HepG2 (cell line): ENCODE data around the gene DYNC2H1. TPM values are rescaled to one million over a fixed set of nuclear protein-coding genes. Genes with fewer than 3 reads are reported as not detected.

Experiments
- ATAC-seq: fragments of 200-7000 bp; cut with Tn5 transposase; 3 replicates; pipeline ENCODE4 v1.9.1; 2020; ENCODE audit warnings: mild to moderate bottlenecking, moderate library complexity
- BruUV-seq: library from RNA; stranded (reverse); fragments of 400-500 nt; replicated peaks from 2 replicates; lab custom pipeline; 2021; lab: Mats Ljungman, UMichigan
- CTCF ChIA-PET: fragments of 300-600 bp; formaldehyde crosslinking; extraction: SDS; loops from one replicate; lab custom pipeline; 2021; ENCODE audit warnings: low total read pairs, inconsistent platforms, low intra/inter-chr PET ratio; lab: Yijun Ruan, JAX
- POLR2A ChIA-PET: fragments of 350-600 bp; sonication (Branson Sonifier 250); formaldehyde crosslinking; loops from one replicate; lab custom pipeline; 2020; ENCODE audit warnings: antibody characterized with exemption, inconsistent platforms; lab: Yijun Ruan, JAX
- DNase-seq: peaks from one replicate; pipeline ENCODE4 v3.0.0-alpha.2; 2015; ENCODE audit warnings: low spot score
- FAIRE-seq: peaks from 3 replicates; lab custom pipeline; 2011; peaks lifted over from hg19 to GRCh38; lab: Jason Lieb, UNC
- H2AFZ ChIP-seq: one replicate; pipeline ENCODE4 v1.6.1; 2011; ENCODE audit warnings: low read length, inconsistent platforms
- H3K27ac ChIP-seq: fragments of 300-600 bp; 3 replicates; pipeline ENCODE4 v1.8.0; 2011; ENCODE audit warnings: mixed run types, mild to moderate bottlenecking, mixed read lengths, low read length, inconsistent platforms; ENCODE audit not compliant: insufficient read depth; ENCODE audit errors: extremely low read length
- H3K27me3 ChIP-seq, 2 experiments: fragments of 200-600 bp in 1 of 2; 2 replicates in 1 of 2; 3 replicates in 1 of 2; pipeline versions ENCODE4 v1.6.0 to v1.8.0; 2011; ENCODE audit warnings: low read length in 2 of 2, mild to moderate bottlenecking in 2 of 2, moderate library complexity in 2 of 2, inconsistent platforms in 1 of 2; ENCODE audit not compliant: insufficient read depth in 2 of 2, control insufficient read depth in 1 of 2
- H3K36me3 ChIP-seq, 2 experiments: fragments of 200-600 bp in 1 of 2; replicated peaks in 1 of 2; 2 replicates in 1 of 2; 3 replicates in 1 of 2; pipeline versions ENCODE4 v1.5.1 to v1.8.0; 2011; ENCODE audit warnings: low read length in 2 of 2, inconsistent platforms in 1 of 2; ENCODE audit not compliant: insufficient read depth in 2 of 2, control insufficient read depth in 1 of 2
- H3K4me1 ChIP-seq: 2 replicates; pipeline ENCODE4 v1.5.1; 2012; ENCODE audit warnings: low read length, inconsistent platforms; ENCODE audit not compliant: insufficient read depth
- H3K4me2 ChIP-seq: 2 replicates; pipeline ENCODE4 v1.6.0; 2011; ENCODE audit warnings: low read depth, low read length, inconsistent platforms
- H3K4me3 ChIP-seq, 3 experiments: fragments of 200-600 bp in 1 of 3; sonication (generic), shearing (Covaris generic) in 1 of 3; replicated peaks in 1 of 3; 2 replicates each; pipeline ENCODE4 v1.5.1; 2011 to 2016; ENCODE audit warnings: low read length in 3 of 3, inconsistent platforms in 2 of 3, low read depth in 2 of 3, mild to moderate bottlenecking in 2 of 3, control low read depth in 1 of 3, mixed read lengths in 1 of 3; ENCODE audit not compliant: insufficient read depth in 1 of 3
- H3K79me2 ChIP-seq: one replicate; pipeline ENCODE4 v1.6.1; 2011; ENCODE audit warnings: low read length, inconsistent platforms; ENCODE audit not compliant: insufficient read depth
- H3K9ac ChIP-seq: 2 replicates; pipeline ENCODE4 v1.6.0; 2011; ENCODE audit warnings: mild to moderate bottlenecking, low read depth, low read length, inconsistent platforms; ENCODE audit not compliant: insufficient read depth
- H3K9me3 ChIP-seq: 2 replicates; pipeline ENCODE4 v1.5.1; 2012; ENCODE audit warnings: mild to moderate bottlenecking, low read length
- H4K20me1 ChIP-seq: 2 replicates; pipeline ENCODE4 v1.6.0; 2011; ENCODE audit warnings: inconsistent platforms, mild to moderate bottlenecking, low read length, moderate library complexity; ENCODE audit not compliant: insufficient read depth
- ERF ChIP-seq: IDR thresholded peaks from 2 replicates; pipeline ENCODE4 v1.6.1; 2018; ENCODE audit warnings: missing biosample characterization, missing genetic modification reagents
- MZF1 ChIP-seq: sonication (generic); formaldehyde crosslinking; IDR thresholded peaks from 2 replicates; pipeline ENCODE4 v1.8.1; 2023; ENCODE audit warnings: mild to moderate bottlenecking, missing genetic modification reagents, borderline replicate concordance
- NFIC ChIP-seq: IDR thresholded peaks from 2 replicates; pipeline ENCODE4 v1.6.1; 2012; ENCODE audit warnings: mild to moderate bottlenecking, low read length, inconsistent platforms
- RFX3 ChIP-seq: IDR thresholded peaks from 2 replicates; pipeline ENCODE4 v1.6.1; 2016; ENCODE audit warnings: missing biosample characterization, missing genetic modification reagents
- SP4 ChIP-seq: sonication (generic); formaldehyde crosslinking; IDR thresholded peaks from 2 replicates; pipeline ENCODE4 v1.8.1; 2023; ENCODE audit warnings: mild to moderate bottlenecking, missing genetic modification reagents
- TEAD2 ChIP-seq: sonication (generic); formaldehyde crosslinking; IDR thresholded peaks from 2 replicates; pipeline ENCODE4 v1.9.0; 2021; ENCODE audit warnings: missing genetic modification reagents
- ZBTB1 ChIP-seq: sonication (generic); formaldehyde crosslinking; IDR thresholded peaks from 2 replicates; pipeline ENCODE4 v1.4.0; 2020; ENCODE audit warnings: missing genetic modification reagents, borderline replicate concordance
- ZBTB7A ChIP-seq: sonication (generic); formaldehyde crosslinking; IDR thresholded peaks from 2 replicates; pipeline ENCODE4 v1.8.0; 2022; ENCODE audit warnings: mild to moderate bottlenecking, missing genetic modification reagents
- ZFP36L1 ChIP-seq: sonication (generic); formaldehyde crosslinking; IDR thresholded peaks from 2 replicates; pipeline ENCODE4 v1.8.0; 2022; ENCODE audit warnings: mild to moderate bottlenecking, missing genetic modification reagents, moderate library complexity
- ZNF251 ChIP-seq: sonication (generic); formaldehyde crosslinking; IDR thresholded peaks from 2 replicates; pipeline ENCODE4 v1.9.0; 2021; ENCODE audit warnings: mild to moderate bottlenecking, missing genetic modification reagents
- ZNF460 ChIP-seq: sonication (generic); formaldehyde crosslinking; IDR thresholded peaks from 2 replicates; pipeline ENCODE4 v1.5.1; 2020; ENCODE audit warnings: missing genetic modification reagents, mild to moderate bottlenecking, borderline replicate concordance
- ZNF569 ChIP-seq: sonication (generic); formaldehyde crosslinking; IDR thresholded peaks from 2 replicates; pipeline ENCODE4 v1.5.0; 2020; ENCODE audit warnings: mild to moderate bottlenecking, missing genetic modification reagents, moderate library complexity, borderline replicate concordance
- ZNF572 ChIP-seq: sonication (generic); formaldehyde crosslinking; IDR thresholded peaks from 2 replicates; pipeline ENCODE4 v1.5.1; 2020; ENCODE audit warnings: mild to moderate bottlenecking, missing genetic modification reagents
- ZNF652 ChIP-seq: IDR thresholded peaks from 2 replicates; pipeline ENCODE4 v1.6.1; 2016; ENCODE audit warnings: low read depth, borderline replicate concordance
- ZNF720 ChIP-seq: sonication (generic); formaldehyde crosslinking; IDR thresholded peaks from 2 replicates; pipeline ENCODE4 v1.4.0; 2020; ENCODE audit warnings: missing genetic modification reagents
- ZNF768 ChIP-seq: sonication (generic); formaldehyde crosslinking; IDR thresholded peaks from 2 replicates; pipeline ENCODE4 v1.4.0; 2020; ENCODE audit warnings: missing genetic modification reagents
- ZNF775 ChIP-seq: sonication (generic); formaldehyde crosslinking; IDR thresholded peaks from 2 replicates; pipeline ENCODE4 v1.4.0; 2020; ENCODE audit warnings: missing genetic modification reagents, mild to moderate bottlenecking, moderate library complexity, borderline replicate concordance
- ZSCAN22 ChIP-seq: sonication (generic); formaldehyde crosslinking; IDR thresholded peaks from 2 replicates; pipeline ENCODE4 v1.4.0; 2020; ENCODE audit warnings: mild to moderate bottlenecking, missing genetic modification reagents
- WGBS: methylation state at CpG from one replicate; pipeline ENCODE4 v1.1.6; 2017; ENCODE audit warnings: low lambda C conversion rate; 5-methylcytosine and 5-hydroxymethylcytosine counted together
- in situ Hi-C: cut with HindIII; loops from 2 replicates; pipeline ENCODE4 v1.10.0; 2017; ENCODE audit warnings: low pct_unique_long_range_greater_than_20kb; ENCODE audit not compliant: extremely low pct_ligation_motif_present
- intact Hi-C: fragments of 100-400 bp; cut with micrococcal nuclease; formaldehyde crosslinking; loops from one replicate; pipeline ENCODE4 v1.10.0; 2022; ENCODE audit not compliant: unreplicated experiment
- polyA plus RNA-seq, 8 experiments: library from polyadenylated mRNA; depleted of rRNA in 3 of 8; stranded (reverse) in 7 of 8; unstranded in 1 of 8; fragments of >200 nt; fragmentation: Illumina TruSeq in 4 of 8; extraction: Trizol in 4 of 8; gene quantifications; 2 replicates each; pipeline versions ENCODE4 v1.2.1 to v1.2.3, GENCODE V29; 2011 to 2016; ENCODE audit warnings: low read depth in 4 of 8, missing spikeins in 1 of 8, mixed read lengths in 1 of 8; ENCODE audit not compliant: insufficient read depth in 1 of 8
- total RNA-seq, 5 experiments: library from RNA; depleted of rRNA; stranded (reverse); fragments of >200 nt; fragmentation: Illumina TruSeq; extraction: Trizol; gene quantifications; 2 replicates each; pipeline ENCODE4 v1.2.3, GENCODE V29; 2016; ENCODE audit warnings: low read depth in 1 of 5
- TF ChIP-seq, protein P1 (sequence below): sonication (generic); formaldehyde crosslinking; IDR thresholded peaks from 2 replicates; pipeline ENCODE4 v1.5.0; 2020; ENCODE audit warnings: mild to moderate bottlenecking, missing genetic modification reagents
- TF ChIP-seq, protein P2 (sequence below): IDR thresholded peaks from 2 replicates; pipeline ENCODE4 v1.6.1; 2016; ENCODE audit warnings: missing compliant biosample characterization, missing genetic modification reagents, borderline replicate concordance

Gene DYNC2H1
- total and polyA plus RNA-seq, 2 of the 13 experiments (the other 11 are each of a cell fraction or from before 2014, with no cell fraction given): 0.49 to 0.66 TPM

DNA sequence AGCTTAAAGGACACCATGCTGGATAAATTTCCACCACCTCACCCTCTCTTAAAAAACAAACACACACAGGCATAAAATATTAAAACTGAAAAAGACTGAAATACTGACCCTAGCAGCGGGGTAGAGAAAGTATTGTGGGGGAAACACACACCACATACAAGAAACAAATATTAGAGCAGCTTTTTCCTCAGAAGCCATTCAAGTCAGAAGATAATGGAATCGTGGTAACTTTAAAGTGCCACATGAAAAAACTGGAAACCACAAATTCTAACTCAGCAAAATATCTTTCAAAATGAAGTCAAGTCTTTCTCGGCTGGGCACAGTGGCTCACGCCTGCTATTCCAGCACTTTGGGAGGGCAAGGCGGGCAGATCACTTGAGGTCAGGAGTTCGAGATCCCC lies 223.2 kb downstream of the DYNC2H1 start:
- FAIRE-seq: no peak

More for the DNA sequence above, 223.2 kb downstream of the DYNC2H1 start:
- in situ Hi-C loops (no loop called here), intact Hi-C loops (no loop called here)
- TF ChIP-seq ZBTB1 (CRISPR knock-in tag): no peak
- TF ChIP-seq MZF1 (CRISPR knock-in tag): no peak
- TF ChIP-seq ZNF251 (CRISPR knock-in tag): no peak
- TF ChIP-seq ZSCAN22 (CRISPR knock-in tag): no peak
- no peak for TF ChIP-seq ZNF652 (CRISPR knock-in tag)
- no peak for TF ChIP-seq ZNF768 (CRISPR knock-in tag)
- TF ChIP-seq ZFP36L1 (CRISPR knock-in tag): no peak
- TF ChIP-seq, protein P1, sequence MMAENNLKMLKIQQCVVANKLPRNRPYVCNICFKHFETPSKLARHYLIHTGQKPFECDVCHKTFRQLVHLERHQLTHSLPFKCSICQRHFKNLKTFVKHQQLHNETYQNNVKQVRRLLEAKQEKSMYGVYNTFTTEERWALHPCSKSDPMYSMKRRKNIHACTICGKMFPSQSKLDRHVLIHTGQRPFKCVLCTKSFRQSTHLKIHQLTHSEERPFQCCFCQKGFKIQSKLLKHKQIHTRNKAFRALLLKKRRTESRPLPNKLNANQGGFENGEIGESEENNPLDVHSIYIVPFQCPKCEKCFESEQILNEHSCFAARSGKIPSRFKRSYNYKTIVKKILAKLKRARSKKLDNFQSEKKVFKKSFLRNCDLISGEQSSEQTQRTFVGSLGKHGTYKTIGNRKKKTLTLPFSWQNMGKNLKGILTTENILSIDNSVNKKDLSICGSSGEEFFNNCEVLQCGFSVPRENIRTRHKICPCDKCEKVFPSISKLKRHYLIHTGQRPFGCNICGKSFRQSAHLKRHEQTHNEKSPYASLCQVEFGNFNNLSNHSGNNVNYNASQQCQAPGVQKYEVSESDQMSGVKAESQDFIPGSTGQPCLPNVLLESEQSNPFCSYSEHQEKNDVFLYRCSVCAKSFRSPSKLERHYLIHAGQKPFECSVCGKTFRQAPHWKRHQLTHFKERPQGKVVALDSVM (CRISPR knock-in tag): no peak
- no peak for TF ChIP-seq ZNF775 (CRISPR knock-in tag)
- no peak for TF ChIP-seq NFIC
- no peak for TF ChIP-seq SP4
- no peak for TF ChIP-seq ZNF460 (CRISPR knock-in tag)
- TF ChIP-seq, protein P2, sequence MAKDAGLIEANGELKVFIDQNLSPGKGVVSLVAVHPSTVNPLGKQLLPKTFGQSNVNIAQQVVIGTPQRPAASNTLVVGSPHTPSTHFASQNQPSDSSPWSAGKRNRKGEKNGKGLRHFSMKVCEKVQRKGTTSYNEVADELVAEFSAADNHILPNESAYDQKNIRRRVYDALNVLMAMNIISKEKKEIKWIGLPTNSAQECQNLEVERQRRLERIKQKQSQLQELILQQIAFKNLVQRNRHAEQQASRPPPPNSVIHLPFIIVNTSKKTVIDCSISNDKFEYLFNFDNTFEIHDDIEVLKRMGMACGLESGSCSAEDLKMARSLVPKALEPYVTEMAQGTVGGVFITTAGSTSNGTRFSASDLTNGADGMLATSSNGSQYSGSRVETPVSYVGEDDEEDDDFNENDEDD (CRISPR knock-in tag): no peak
- no peak for TF ChIP-seq ZNF569 (CRISPR knock-in tag)
- no peak for TF ChIP-seq TEAD2 (CRISPR knock-in tag)
- no peak for TF ChIP-seq ZBTB7A (CRISPR knock-in tag)
- no peak for TF ChIP-seq ZNF572 (CRISPR knock-in tag)
- no peak for TF ChIP-seq RFX3 (CRISPR knock-in tag)
- TF ChIP-seq ERF (CRISPR knock-in tag): no peak
- TF ChIP-seq ZNF720 (CRISPR knock-in tag): no peak
- Histone ChIP-seq H4K20me1 (no peaks in the 10 kb centered on the region), H3K4me3 (no peak overlapping the region), H3K27me3 (no peaks in the 10 kb centered on the region; a peak in 1 of 5 replicates), H3K4me1 (no peaks in the 10 kb centered on the region), H3K9me3 (no peaks in the 10 kb centered on the region), H2AFZ (no peak overlapping the region), H3K4me2 (no peak overlapping the region), H3K79me2 (no peaks in the 10 kb centered on the region), H3K9ac (no peak overlapping the region), H3K27ac (no peak overlapping the region), H3K36me3 (no peaks in the 10 kb centered on the region)
- WGBS: 18% methylated on average over 6 of the region's 6 CpGs
- ChIA-PET CTCF (no interaction called here), POLR2A (no interaction called here)
- DNase-seq (no peak), ATAC-seq (no peak)
- BruUV-seq: no TSS peak
